Choroid plexus epithelial cell (primary cell): ENCODE measurements around the gene ESR1.

ENCODE experiments used
- DNase-seq: peaks from one replicate; pipeline ENCODE4 v3.0.0-alpha.2; 2010; ENCODE audit warnings: low read depth
- H3K4me3 ChIP-seq: 2 replicates; pipeline ENCODE4 v1.5.1; 2011; ENCODE audit warnings: low read depth, mild to moderate bottlenecking, control low read depth, low read length, moderate library complexity
- TF ChIP-seq, protein P1 (sequence below): conservative IDR thresholded peaks from 2 replicates; pipeline ENCODE4 v1.5.1; 2011; ENCODE audit warnings: low read depth, mild to moderate bottlenecking, control low read depth, inconsistent platforms, low read length, moderate library complexity

The ESR1 gene

DNA sequence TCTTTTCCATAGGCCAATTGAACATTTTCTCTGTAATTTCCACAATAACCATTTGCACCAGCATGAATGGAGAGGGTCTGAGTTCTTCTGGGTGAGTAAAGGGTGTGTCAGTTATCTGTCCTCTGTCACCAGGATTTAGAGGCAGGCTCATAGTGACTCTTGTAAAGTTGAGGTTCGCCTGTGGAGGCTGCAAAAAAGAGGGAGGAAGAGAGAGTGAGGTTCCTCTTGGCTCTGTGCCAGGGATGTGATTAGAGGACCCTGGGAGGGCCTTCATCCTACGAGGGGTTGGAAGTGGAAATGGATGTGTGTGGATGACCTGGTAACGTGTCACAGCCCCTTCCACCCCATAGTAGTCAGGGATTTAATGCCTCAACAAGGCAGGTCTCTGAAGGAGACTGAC is 242.0 kb downstream of the ESR1 start:
- TF ChIP-seq, protein P1, sequence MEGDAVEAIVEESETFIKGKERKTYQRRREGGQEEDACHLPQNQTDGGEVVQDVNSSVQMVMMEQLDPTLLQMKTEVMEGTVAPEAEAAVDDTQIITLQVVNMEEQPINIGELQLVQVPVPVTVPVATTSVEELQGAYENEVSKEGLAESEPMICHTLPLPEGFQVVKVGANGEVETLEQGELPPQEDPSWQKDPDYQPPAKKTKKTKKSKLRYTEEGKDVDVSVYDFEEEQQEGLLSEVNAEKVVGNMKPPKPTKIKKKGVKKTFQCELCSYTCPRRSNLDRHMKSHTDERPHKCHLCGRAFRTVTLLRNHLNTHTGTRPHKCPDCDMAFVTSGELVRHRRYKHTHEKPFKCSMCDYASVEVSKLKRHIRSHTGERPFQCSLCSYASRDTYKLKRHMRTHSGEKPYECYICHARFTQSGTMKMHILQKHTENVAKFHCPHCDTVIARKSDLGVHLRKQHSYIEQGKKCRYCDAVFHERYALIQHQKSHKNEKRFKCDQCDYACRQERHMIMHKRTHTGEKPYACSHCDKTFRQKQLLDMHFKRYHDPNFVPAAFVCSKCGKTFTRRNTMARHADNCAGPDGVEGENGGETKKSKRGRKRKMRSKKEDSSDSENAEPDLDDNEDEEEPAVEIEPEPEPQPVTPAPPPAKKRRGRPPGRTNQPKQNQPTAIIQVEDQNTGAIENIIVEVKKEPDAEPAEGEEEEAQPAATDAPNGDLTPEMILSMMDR: no peak
- no peak overlapping the region for H3K4me3 ChIP-seq
- DNase-seq: no peak

DNA sequence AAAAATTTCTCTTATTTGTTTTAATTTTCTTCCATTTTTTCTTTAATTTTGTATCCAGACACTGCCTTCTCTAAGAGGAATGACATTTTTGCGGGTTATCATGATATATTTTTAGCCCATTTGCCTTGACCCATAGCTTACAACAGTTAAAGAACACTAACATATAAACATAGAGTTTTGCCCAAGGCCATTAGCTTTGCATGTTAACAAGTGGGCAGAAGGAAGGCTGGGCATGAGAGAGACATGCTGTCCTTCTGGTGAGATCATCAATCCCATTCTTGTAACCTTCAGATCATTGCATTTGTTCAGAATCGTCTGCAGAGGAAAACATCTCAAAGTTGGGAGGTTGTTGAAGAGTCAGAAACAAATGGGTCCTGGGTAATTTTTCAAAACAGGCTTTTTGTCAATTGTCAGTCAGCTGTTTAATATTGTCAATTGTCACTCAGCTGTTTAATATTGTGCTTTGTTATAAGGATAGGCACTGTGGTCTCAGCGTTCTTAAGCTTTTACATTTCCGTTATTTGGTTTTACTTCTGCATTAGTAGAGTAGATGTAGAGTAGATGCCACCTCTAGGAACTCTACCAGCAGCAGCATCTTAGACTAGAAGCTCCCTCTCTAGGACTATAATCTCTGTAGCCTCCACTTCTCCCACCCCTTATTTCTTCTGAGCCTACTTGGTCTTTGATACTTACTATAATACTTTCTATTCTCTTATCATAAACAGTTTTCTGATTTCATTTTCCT is 243.1 kb downstream of the ESR1 start:
- H3K4me3 ChIP-seq: no peak overlapping the region
- DNase-seq: no peak
- TF ChIP-seq, protein P1: no peak

DNA sequence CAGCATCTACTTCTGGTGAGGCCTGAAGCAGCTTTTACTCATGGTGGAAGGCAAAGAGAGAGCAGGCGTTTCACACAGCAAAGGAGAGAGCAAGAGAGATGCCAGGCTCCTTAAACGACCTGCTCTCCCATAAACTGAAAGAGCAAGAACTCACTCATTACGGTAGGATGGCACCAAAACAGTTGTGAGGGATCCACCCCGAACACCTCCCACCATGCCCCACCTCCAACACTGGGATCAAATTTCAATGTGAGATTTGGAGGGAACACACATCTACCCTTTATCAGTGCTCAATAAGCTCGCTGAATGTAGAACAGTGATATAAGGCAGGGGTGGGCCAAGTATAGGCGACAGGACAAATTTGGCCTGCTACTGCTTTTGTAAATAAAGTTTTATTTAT is 244.6 kb downstream of the ESR1 start:
- TF ChIP-seq, protein P1: no peak
- DNase-seq: no peak
- no peak overlapping the region for H3K4me3 ChIP-seq

DNA sequence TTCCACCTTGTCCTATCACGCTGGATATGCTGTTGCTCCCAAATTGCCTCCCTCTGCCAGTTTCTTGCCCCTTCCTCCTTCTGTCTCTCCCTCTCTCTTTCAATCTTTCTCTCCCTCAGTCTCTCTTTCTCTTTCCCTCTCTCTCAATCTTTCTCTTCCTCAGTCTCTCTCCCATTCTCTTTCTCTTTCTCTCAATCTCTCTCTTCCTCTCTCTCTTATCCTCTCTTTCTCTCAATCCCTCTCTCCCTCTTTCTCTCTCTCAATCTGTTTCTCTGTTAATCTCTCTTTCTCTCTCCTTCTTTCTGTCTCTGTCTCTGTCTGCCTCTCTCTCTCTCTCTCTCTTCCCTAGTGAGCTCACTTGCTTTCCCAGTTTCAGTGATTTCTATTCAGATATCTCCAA is 245.8 kb downstream of the ESR1 start:
- TF ChIP-seq, protein P1: no peak
- DNase-seq: no peak
- H3K4me3 ChIP-seq: no peak overlapping the region

DNA sequence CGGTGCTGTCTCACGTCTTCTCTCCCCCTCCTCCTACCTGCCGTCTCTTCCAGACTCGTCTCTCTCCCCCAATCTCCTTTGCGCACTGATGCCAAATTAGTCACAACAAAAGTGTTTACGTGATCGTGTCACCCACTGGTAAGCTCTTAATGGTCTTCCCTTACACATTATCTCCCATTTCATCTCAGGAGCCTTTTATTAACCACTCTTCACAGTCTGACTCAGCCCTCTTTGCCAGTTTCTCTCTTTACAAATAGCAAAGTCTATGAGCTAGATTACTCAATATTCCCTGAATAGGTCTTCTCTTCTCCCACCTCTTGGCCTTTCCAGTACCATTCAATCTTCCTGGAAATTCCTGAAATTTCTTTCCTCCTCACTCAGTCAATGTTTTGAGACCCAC is 247.0 kb downstream of the ESR1 start:
- no peak overlapping the region for H3K4me3 ChIP-seq
- DNase-seq: peak; percentile 28
- TF ChIP-seq, protein P1: no peak

DNA sequence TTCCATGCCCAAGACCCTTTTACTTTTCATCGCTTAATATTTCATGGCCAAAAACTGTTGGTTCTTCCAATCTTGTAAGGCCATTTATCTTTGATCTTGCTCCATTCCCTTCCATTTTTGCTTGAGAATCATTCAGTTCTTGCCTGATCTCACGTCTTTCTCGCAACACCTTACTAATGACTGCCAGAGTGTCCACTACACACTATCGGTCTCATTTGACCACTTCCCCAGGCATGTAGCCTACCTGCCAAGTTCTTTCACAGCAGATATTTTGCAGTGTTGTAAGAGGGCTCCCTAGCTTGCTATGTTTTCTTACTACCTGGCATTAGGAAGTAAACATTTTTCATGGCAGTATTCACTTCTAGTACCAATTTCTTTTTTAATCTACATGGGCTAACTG is 248.0 kb downstream of the ESR1 start:
- no peak overlapping the region for H3K4me3 ChIP-seq
- TF ChIP-seq, protein P1: no peak
- DNase-seq: no peak

DNA sequence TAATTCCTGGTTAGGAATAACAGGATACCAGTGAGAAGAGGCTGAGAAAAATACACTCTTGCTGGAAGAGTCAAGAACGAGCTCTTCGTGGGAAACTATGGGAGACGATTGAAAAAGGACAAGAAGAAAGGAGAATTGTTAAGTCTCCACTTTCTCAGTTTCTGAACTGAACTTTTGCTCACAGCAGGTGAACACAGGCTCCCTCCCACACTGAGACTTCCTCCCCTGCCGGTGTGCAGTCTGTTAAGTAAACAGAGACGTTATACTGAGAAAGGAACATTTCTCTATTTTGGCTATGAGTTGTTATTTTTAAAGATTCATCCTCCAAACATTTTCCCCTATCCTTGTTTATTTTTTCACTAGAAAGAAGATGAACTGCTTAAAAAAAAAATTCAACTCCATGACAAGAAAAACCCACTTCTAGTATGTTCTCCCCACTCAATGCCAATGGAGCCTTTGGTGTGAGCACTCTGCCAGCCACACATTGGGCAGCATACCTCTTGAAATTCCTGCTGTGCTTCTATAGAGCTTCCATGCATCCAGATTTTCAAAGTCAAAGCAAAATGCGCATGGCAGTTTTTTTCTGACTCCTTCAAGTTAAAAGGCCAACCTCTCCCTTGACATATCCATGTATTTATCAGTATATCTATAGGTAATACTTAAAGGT is 250.5 kb downstream of the ESR1 start:
- TF ChIP-seq, protein P1: no peak
- peak; percentile 26 for DNase-seq
- no peak overlapping the region for H3K4me3 ChIP-seq
